Measurements from ENCODE around the gene ARL8B.
"Not testable (repeated sequence)": the region's sequence is repeated elsewhere in the genome, so short reads cannot be mapped to it uniquely, and the experiment has no call there.

GRCh38 chr3:5147152-5147551 is 25.1 kb downstream of the ARL8B start:
- TF ChIP-seq EZH2phosphoT487 (IDR thresholded peaks at IDR 0.05; ENCODE audit: insufficient read depth, low read depth); EZH2 (IDR thresholded peaks at IDR 0.05; ENCODE audit: insufficient read depth, poor library complexity, severe bottlenecking): not testable (repeated sequence)
